Transverse colon (tissue), 3 donors: ENCODE measurements around the gene TRIM15.

Experiments
- POLR2A ChIP-seq: fragments of 450-650 bp; IDR thresholded peaks from one replicate; pipeline ENCODE4 v1.6.1; 2016; ENCODE audit warnings: antibody characterized with exemption, mild to moderate bottlenecking, moderate library complexity
- POLR2AphosphoS5 ChIP-seq, 3 donors: sonication (generic); formaldehyde crosslinking; IDR thresholded peaks; one replicate each; pipeline ENCODE4 v1.6.1; 2016; ENCODE audit warnings: antibody characterized with exemption in 3 of 3

GRCh38 chr6:30180145-30180544, 16.8 kb downstream of the TRIM15 start:
- TF ChIP-seq POLR2AphosphoS5 (IDR thresholded peaks at IDR 0.05) (no peak), POLR2A (no peak)
